K562 (cell line): ENCODE measurements around the gene SRSF9. TPM values are rescaled to one million over a fixed set of nuclear protein-coding genes. Genes with fewer than 3 reads are reported as not detected.

Experiments
- ATAC-seq: fragments of 200-7000 bp; cut with Tn5 transposase; 3 replicates; pipeline ENCODE4 v1.9.1; 2020; ENCODE audit warnings: moderate library complexity
- BruUV-seq: library from RNA; stranded (reverse); fragments of 400-500 nt; replicated peaks from 2 replicates; lab custom pipeline; 2021; lab: Mats Ljungman, UMichigan
- CTCF ChIA-PET: fragments of 300-600 bp; formaldehyde crosslinking; extraction: SDS; loops from one replicate; lab custom pipeline; 2021; ENCODE audit warnings: low intra/inter-chr PET ratio; lab: Yijun Ruan, JAX
- POLR2A ChIA-PET: fragments of 300-600, 350-650 bp; sonication (Branson Sonifier 250); formaldehyde crosslinking; extraction: SDS; loops from one replicate; lab custom pipeline; 2021; ENCODE audit warnings: antibody characterized with exemption, inconsistent platforms; lab: Yijun Ruan, JAX
- DNase-seq, 4 experiments: peaks; one replicate each; pipeline versions ENCODE4 v3.0.0 to v3.0.0-alpha.2; 2011 to 2018; ENCODE audit warnings: low spot score in 3 of 4, mixed read lengths in 3 of 4; ENCODE audit errors: extremely low read depth in 1 of 4
- FAIRE-seq: peaks from 2 replicates; lab custom pipeline; 2011; peaks lifted over from hg19 to GRCh38; lab: Jason Lieb, UNC
- H2AFZ ChIP-seq: 2 replicates; pipeline ENCODE4 v1.6.0; 2011; ENCODE audit warnings: low read depth, low read length, control low read depth, inconsistent platforms
- H3K27ac ChIP-seq: fragments of 200-600 bp; 3 replicates; pipeline ENCODE4 v1.8.0; 2011; ENCODE audit warnings: low read depth, mild to moderate bottlenecking, control low read depth, inconsistent platforms, low read length, moderate library complexity, mixed read lengths; ENCODE audit errors: extremely low read depth
- H3K27me3 ChIP-seq, 2 experiments: fragments of 300-600 bp in 1 of 2; 2 replicates in 1 of 2; 3 replicates in 1 of 2; pipeline versions ENCODE4 v1.6.0 to v1.8.0; 2011; ENCODE audit warnings: inconsistent platforms in 2 of 2, low read length in 2 of 2, mild to moderate bottlenecking in 1 of 2, mixed read lengths in 1 of 2, moderate library complexity in 1 of 2; ENCODE audit not compliant: control insufficient read depth in 2 of 2, insufficient read depth in 2 of 2
- H3K36me3 ChIP-seq: fragments of 300-600 bp; 3 replicates; pipeline ENCODE4 v1.8.0; 2011; ENCODE audit warnings: mild to moderate bottlenecking, low read length, inconsistent platforms; ENCODE audit not compliant: control insufficient read depth, insufficient read depth
- H3K4me1 ChIP-seq, 2 experiments: fragments of 200-600 bp in 1 of 2; replicated peaks in 1 of 2; 2 replicates in 1 of 2; 3 replicates in 1 of 2; pipeline versions ENCODE4 v1.5.1 to v1.8.0; 2011; ENCODE audit warnings: inconsistent platforms in 2 of 2, low read length in 2 of 2, mild to moderate bottlenecking in 1 of 2, mixed read lengths in 1 of 2, moderate library complexity in 1 of 2; ENCODE audit not compliant: control insufficient read depth in 2 of 2, insufficient read depth in 2 of 2
- H3K4me2 ChIP-seq: 2 replicates; pipeline ENCODE4 v1.6.1; 2011; ENCODE audit warnings: low read length, control low read depth, inconsistent platforms, mixed read lengths; ENCODE audit not compliant: insufficient read depth
- H3K4me3 ChIP-seq: fragments of 200-600 bp; sonication (generic), shearing (Covaris generic); 2 replicates; pipeline ENCODE4 v1.5.1; 2016; ENCODE audit warnings: control low read depth, inconsistent platforms
- H3K79me2 ChIP-seq: fragments of 200-600 bp; 3 replicates; pipeline ENCODE4 v1.8.0; 2011; ENCODE audit warnings: low read length, inconsistent platforms; ENCODE audit not compliant: control insufficient read depth, insufficient read depth
- H3K9ac ChIP-seq, 2 experiments: 2 replicates each; pipeline versions ENCODE4 v1.6.0 to v1.6.1; 2011; ENCODE audit warnings: low read depth in 2 of 2, low read length in 2 of 2, control low read depth in 1 of 2, inconsistent platforms in 1 of 2, mild to moderate bottlenecking in 1 of 2, mixed read lengths in 1 of 2; ENCODE audit not compliant: insufficient read depth in 1 of 2
- H3K9me1 ChIP-seq: one replicate; pipeline ENCODE4 v1.6.0; 2011; ENCODE audit warnings: inconsistent platforms, mild to moderate bottlenecking, low read length, moderate library complexity; ENCODE audit not compliant: control insufficient read depth, insufficient read depth
- H3K9me3 ChIP-seq: replicated peaks from 2 replicates; pipeline ENCODE4 v1.5.1; 2011; ENCODE audit warnings: low read depth, low read length, inconsistent platforms; ENCODE audit not compliant: control insufficient read depth, insufficient read depth
- H4K20me1 ChIP-seq: replicated peaks from 2 replicates; pipeline ENCODE4 v1.6.1; 2011; ENCODE audit warnings: low read length, inconsistent platforms, mixed read lengths; ENCODE audit not compliant: control insufficient read depth, insufficient read depth
- MAFG ChIP-seq: fragments of 450-650 bp; conservative IDR thresholded peaks from 2 replicates; pipeline ENCODE4 v1.6.1; 2016; ENCODE audit warnings: missing genetic modification characterization, missing compliant biosample characterization
- NR1H2 ChIP-seq: sonication (generic); formaldehyde crosslinking; IDR thresholded peaks from 2 replicates; pipeline ENCODE4 v1.4.0; 2020; ENCODE audit warnings: mild to moderate bottlenecking, missing genetic modification reagents
- ZSCAN32 ChIP-seq: fragments of 450-650 bp; formaldehyde crosslinking; IDR thresholded peaks from 2 replicates; pipeline ENCODE4 v1.4.0; 2020; ENCODE audit warnings: mild to moderate bottlenecking, moderate library complexity
- WGBS: fragments of 100-300 bp; shearing (Covaris generic); methylation state at CpG from one replicate; pipeline ENCODE4 v1.1.6; 2016; ENCODE audit warnings: low coverage, mixed read lengths; ENCODE audit not compliant: insufficient coverage; ENCODE audit errors: missing lambda C conversion rate; 5-methylcytosine and 5-hydroxymethylcytosine counted together
- in situ Hi-C: fragments of 300-500 bp; cut with MboI; formaldehyde crosslinking; loops from 4 replicates; pipeline ENCODE4 v1.15.0; 2018; ENCODE audit warnings: inconsistent platforms, mixed read lengths
- intact Hi-C: fragments of 100-400 bp; cut with micrococcal nuclease; formaldehyde crosslinking; loops from 2 replicates; pipeline ENCODE4 v1.14.2; 2022
- polyA plus RNA-seq, 8 experiments: library from polyadenylated mRNA; depleted of rRNA in 4 of 8; stranded (reverse) in 5 of 8; unstranded in 3 of 8; fragments of >200 nt; fragmentation: Nextera tagmentation in 2 of 8; fragmentation: Illumina TruSeq in 1 of 8; extraction: Ambion mirVana in 2 of 8; extraction: Trizol in 1 of 8; gene quantifications; 2 replicates each; pipeline versions ENCODE4 v1.2.1 to v1.2.3, GENCODE V29; 2011 to 2014; ENCODE audit warnings: inconsistent platforms in 1 of 8, missing spikeins in 1 of 8
- total RNA-seq, 7 experiments: library from RNA; depleted of rRNA in 6 of 7; stranded (reverse); fragments of >200 nt in 6 of 7; fragmentation: Illumina TruSeq in 2 of 7; extraction: Trizol in 2 of 7; gene quantifications; 2 replicates each; pipeline versions ENCODE4 v1.2.1 to v1.2.3, GENCODE V29; 2011 to 2021; ENCODE audit warnings: low replicate concordance in 1 of 7
- TF ChIP-seq, protein P1 (sequence below): fragments of 450-650 bp; IDR thresholded peaks from 2 replicates; pipeline ENCODE4 v1.6.1; 2016; ENCODE audit warnings: low read depth, mild to moderate bottlenecking, moderate library complexity
- TF ChIP-seq, protein P2 (sequence below), 2 experiments: fragments of 250-450 bp in 1 of 2; fragments of 450-650 bp in 1 of 2; sonication (Bioruptor Pico) in 1 of 2; IDR thresholded peaks; 2 replicates each; pipeline versions ENCODE4 v1.6.1 to v1.8.0; 2016 to 2021; ENCODE audit warnings: mild to moderate bottlenecking in 2 of 2, moderate library complexity in 2 of 2, missing compliant biosample characterization in 1 of 2, missing genetic modification characterization in 1 of 2

Gene SRSF9
- total and polyA plus RNA-seq, 9 of the 15 experiments (the other 6 are each of a cell fraction or from before 2014, with no cell fraction given), result 40.3 to 291 (median 230) TPM

DNA sequence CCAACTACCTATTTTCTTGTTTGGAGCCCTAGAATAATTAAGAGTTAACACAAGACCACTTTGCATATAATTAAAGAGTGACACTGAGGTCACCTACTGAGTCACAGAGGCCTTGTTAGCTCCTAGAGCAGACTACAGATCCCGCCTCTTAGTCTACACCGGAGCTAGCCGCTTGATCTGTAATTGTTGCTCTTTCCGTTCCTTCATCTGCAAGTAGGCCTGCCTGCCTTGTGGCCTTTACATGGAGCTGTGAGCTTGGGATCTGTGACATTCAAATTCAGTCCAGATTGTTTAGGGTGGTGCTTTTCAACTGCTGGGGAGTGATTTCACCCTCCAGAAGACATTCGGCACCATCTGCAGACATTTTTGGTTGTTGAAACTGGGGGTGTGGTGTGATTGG lies 20.8 kb upstream of the SRSF9 start:
- 85% methylated on average over 5 of the region's 5 CpGs for WGBS
- no peak overlapping the region for H3K4me2 ChIP-seq
- TF ChIP-seq, protein P1, sequence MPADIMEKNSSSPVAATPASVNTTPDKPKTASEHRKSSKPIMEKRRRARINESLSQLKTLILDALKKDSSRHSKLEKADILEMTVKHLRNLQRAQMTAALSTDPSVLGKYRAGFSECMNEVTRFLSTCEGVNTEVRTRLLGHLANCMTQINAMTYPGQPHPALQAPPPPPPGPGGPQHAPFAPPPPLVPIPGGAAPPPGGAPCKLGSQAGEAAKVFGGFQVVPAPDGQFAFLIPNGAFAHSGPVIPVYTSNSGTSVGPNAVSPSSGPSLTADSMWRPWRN, result no peak
- TF ChIP-seq ZSCAN32 (CRISPR knock-in tag) (no peak), MAFG (no peak), NR1H2 (CRISPR knock-in tag) (no peak)
- TF ChIP-seq, protein P2, sequence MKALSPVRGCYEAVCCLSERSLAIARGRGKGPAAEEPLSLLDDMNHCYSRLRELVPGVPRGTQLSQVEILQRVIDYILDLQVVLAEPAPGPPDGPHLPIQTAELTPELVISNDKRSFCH (CRISPR knock-in tag; IDR thresholded peaks at IDR 0.05), result no peak
- TF ChIP-seq, protein P2 (tag; IDR thresholded peaks at IDR 0.05), result no peak
- TF ChIP-seq, all 486 proteins: peak for 0
- H3K9me3 ChIP-seq, result no peaks in the 10 kb centered on the region
- BruUV-seq, result no TSS peak
- ATAC-seq (no peak), DNase-seq (no peak), FAIRE-seq (no peak)
- H3K27ac ChIP-seq, result no peak overlapping the region
- H3K27me3 ChIP-seq, result no peaks in the 10 kb centered on the region
- no peaks in the 10 kb centered on the region for H3K9me1 ChIP-seq
- no peak overlapping the region for H2AFZ ChIP-seq
- peaks cover 19% of the 10 kb centered on the region for H3K79me2 ChIP-seq
- no peak overlapping the region for H3K4me3 ChIP-seq
- H3K4me1 ChIP-seq, result peaks cover 9 to 28% of the 10 kb centered on the region in 2 experiments; a peak in 4 of 5 replicates
- in situ Hi-C loops (no loop called here), intact Hi-C loops (no loop called here)
- ChIA-PET CTCF (no interaction called here), POLR2A (interaction anchor here (1.0 to 3.6 kb wide), 4 partner anchors 9 to 15 kb away, joined by 3 to 14 read pairs (median 10); no protein-coding TSS in a partner anchor)
- peaks cover 26% of the 10 kb centered on the region for H3K36me3 ChIP-seq
- no peaks in the 10 kb centered on the region for H4K20me1 ChIP-seq
- H3K9ac ChIP-seq, result no peak overlapping the region
